HG02943 (cell line): ENCODE measurements around the gene DNPH1.

Source experiments
- ATAC-seq: cut with Tn5 transposase; IDR thresholded peaks from one replicate; pipeline ENCODE4 v1.9.1; 2021; ENCODE audit warnings: mild to moderate bottlenecking, low read depth, moderate library complexity; ENCODE audit not compliant: unreplicated experiment

DNPH1 gene

DNA sequence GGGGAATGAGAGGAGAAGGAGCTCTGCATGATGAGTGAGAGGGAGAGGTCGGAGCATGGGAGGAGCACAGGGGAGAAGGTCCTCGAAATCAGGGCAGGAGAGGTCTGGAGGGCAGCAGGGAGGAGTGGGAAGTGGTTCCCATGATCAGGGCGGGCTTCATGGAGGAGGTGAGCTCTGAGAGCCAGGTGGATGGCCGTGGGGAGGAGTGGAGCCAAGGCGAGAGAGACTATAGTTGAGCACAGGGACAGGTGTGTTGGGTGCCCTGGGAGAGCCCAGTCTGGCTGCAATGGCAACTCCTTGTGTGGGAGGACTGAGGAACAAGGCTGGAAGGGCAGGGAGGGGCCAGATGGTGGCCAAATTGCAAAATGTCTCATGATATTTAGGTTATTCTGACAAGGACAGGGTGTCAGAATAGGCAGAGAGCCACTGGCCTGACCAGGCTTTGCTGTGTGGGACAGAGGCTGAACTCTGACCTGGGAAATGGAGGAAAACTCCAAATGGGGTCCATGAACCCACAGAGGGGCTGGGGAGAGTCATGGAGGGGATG, 35.4 kb upstream of the DNPH1 start:
- ATAC-seq, result no peak

DNA sequence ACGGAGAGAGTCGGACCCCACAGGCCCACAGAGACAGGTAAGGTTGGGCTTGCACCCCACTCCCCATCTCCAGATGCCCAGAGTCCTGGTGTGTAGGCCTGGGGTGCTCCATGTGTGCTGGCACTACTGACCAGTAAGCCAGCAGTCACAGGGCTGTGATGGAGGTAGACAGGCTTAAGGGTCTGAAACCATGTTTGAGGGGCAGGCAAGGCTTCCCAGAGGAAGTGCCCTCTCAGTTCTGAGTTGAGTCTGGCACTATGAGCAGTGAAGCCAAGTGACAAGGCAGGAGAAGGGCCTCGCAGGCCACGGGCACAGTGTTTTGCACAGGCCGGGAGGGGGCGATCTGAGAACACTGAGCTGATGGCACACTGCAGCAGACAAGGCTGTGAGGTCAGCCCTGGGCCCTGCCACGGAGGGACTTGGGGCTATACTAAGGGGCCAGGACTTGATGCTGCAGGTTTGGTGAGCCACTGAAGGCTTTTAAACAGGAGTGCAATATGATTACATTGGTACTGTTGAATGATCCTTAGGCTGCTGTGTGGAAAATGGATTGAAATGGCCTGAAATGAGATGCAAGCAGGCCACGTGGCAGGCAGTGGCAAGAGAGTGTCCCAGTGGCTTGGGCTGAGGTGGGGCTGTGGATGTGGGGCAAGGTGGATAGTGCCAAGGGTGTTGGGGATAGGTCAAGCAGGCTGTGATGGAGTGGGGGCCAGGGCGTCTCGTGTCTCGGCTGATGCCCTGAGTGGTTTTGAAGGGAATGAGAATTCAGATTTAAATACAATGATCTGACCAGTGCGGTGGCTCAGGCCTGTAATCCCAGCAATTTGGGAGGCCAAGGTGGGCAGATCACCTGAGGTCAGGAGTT, 34.3 kb upstream of the DNPH1 start:
- no peak for ATAC-seq

DNA sequence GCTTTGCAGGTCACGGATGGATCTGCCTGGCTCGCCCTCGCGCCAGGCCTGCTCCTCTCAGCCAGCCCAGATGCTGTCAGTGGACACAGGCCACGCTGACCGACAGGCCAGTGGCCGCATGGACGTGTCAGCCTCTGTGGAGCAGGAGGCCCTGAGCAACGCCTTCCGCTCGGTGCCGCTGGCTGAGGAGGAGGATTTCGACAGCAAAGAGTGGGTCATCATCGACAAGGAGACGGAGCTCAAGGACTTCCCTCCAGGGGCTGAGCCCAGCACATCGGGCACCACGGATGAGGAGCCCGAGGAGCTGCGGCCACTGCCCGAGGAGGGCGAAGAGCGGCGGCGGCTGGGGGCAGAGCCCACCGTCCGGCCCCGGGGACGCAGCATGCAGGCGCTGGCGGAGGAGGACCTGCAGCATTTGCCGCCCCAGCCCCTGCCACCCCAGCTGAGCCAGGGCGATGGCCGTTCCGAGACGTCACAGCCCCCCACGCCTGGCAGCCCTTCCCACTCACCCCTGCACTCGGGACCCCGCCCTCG, 33.6 kb upstream of the DNPH1 start:
- no peak for ATAC-seq

DNA sequence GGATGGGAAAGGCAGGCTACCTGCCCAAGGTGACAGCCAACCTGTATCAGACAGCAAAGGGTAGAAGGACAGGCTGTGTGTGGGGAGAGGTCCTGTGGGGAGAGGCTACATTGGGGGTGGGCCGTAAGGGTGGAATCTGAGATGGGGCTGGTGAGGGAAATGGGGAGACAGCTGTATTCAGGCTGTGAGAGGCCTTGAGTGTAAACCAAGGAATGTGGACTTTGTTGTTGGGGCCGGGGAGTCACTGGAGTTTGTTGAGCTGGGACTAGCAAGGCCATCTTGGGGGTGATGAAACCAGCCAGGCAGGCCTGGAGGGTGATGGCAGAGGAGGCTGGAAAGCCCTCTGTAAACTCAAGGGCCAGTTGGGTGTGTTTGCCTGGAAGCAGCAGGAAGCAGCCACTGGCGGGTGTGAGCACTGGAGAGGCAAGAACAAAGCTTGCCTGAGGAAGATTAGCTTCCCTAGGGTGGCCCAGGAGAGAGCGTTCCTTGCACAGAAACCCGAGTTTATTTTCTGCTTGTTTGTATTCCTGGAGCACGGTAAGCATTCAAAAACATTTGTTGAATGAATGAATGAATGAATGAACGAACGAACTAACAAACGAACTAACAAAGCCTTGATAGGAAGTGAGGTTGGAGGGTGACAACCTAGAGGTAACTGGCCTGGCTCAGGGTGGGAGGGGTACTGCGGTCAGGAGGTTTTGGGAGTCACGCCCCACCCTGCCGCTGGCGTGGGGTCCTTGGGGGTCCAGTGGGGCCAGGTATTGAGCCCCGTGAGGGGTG, 32.9 kb upstream of the DNPH1 start:
- ATAC-seq, result no peak

DNA sequence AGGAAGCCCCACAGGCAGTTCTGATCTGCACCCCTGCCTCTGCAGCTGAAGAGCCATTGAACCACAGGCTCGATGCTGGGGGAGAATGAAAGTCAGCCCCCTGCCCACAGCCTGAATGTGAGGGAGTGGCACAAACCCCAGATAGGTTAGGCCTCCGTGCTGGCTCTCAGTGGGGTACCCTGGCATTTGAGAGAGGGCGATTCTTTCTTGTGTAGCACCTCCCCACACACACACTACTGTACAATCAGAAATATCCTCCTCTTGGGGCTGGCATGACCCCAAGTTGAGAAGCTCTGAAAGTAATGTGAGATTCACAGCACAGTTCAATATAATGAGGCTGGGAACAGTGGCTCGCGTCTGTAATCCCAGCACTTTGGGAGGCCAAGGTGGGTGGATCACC, 31.9 kb upstream of the DNPH1 start:
- no peak for ATAC-seq

DNA sequence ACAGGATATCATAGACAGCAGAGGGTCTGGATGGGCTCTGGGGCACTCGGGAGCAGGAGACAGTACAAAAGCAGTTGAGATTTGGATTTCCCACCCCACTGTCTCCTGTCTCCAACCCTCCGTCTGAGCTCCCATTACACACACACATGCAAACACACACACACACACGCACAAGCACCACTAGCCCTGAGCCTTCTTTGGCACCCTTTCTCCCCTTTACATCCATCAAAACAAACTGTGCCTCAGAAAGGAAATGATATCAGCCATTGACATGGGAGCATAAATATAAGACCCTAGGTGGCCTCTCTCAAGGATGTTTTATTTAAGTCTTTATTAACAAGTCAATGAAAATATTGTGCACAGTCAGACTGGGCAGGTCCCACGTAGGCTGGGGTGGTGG, 31.5 kb upstream of the DNPH1 start:
- ATAC-seq, result no peak

DNA sequence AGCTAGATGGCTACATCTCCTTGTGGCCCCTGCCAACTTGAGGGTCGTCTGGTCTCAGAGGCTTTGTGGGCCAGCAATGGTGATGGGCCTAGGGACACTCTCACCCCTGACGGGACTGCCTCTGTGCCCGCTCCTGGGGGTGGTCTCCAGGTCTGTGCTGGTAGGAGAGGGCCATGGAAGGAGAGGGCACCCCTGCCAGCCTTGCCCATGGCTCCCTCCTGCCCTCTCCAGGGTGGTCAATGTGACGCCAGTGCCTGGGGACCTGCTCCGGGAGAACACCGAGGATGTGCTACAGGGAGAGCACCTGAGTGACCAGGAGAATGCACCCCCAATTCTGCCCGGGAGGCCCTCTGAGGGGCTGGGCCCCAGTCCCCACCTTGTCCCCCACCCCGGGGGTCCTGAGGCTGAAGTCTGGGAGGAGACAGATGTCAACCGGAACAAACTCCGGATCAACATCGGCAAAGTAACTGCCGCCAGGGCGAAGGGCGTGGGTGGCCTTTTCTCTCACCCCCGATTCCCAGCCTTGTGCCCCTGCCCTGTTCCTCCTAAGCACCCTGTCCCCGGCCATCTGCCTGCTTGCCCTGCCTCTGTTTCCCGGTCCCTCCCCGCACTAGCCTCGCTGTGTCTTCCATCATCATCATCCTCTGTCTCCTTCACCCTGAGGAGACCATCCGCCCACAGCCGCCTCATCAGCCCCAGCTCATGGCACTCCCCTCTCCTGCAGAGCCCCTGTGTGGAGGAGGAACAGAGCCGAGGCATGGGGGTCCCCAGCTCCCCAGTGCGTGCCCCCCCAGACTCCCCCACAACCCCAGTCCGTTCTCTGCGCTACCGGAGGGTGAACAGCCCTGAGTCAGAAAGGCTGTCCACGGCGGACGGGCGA, 29.8 kb upstream of the DNPH1 start:
- no peak for ATAC-seq

DNA sequence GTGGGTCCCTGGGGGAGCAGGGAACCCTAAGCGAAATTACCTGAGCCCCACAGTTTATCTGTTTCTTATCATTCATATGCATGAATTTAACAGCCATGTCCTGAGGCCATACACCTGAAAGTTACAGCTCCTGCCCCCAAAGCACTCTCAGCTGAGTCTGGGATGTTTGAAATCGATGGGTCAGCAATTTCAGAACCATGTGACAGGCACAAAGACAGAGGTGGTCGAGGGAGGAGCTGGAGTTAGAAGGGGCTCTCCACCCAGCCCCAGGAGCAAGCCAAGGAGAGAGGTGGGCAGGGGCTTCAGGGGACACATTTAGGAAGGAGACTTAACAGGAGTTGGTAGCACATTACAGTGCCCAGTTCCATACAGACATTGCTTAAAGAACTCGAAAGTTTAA, 28.9 kb upstream of the DNPH1 start:
- no peak for ATAC-seq

DNA sequence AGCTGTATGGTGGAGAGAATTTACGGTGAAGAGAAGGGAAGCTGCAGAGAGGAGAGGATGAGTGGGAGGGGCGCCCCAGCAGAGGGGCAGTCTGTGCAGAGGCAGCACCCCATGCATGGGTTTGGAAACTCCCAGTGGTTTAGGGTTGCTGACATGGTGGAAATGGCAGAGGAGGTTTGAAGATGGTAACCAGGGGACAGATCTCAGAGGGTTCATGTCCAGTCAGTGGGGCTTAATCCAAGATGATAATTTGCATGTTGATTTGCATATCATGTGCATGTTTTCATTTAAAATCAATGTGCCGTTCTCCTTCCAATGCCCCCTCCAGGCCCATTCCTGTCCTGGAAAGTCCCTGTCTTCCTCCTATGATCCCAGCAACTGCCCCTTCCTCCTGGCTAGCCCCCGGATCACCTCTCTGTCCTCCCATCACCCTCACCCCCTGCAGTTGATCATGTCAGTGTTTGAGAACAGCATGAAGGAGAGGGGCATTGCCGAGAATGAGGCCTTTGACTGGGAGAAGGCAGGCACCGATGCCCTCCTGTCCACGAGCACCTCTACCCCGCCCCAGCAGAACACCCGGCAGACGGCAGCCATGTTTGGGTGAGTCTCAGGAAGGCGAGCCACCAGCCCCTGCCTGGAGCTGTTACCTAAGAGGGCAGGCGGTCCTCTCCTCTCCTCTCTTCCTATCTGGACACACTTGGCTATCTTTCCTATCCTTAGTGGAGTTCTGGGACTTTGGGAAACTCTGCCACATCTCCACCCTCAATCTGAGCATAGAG, 28.3 kb upstream of the DNPH1 start:
- no peak for ATAC-seq

DNA sequence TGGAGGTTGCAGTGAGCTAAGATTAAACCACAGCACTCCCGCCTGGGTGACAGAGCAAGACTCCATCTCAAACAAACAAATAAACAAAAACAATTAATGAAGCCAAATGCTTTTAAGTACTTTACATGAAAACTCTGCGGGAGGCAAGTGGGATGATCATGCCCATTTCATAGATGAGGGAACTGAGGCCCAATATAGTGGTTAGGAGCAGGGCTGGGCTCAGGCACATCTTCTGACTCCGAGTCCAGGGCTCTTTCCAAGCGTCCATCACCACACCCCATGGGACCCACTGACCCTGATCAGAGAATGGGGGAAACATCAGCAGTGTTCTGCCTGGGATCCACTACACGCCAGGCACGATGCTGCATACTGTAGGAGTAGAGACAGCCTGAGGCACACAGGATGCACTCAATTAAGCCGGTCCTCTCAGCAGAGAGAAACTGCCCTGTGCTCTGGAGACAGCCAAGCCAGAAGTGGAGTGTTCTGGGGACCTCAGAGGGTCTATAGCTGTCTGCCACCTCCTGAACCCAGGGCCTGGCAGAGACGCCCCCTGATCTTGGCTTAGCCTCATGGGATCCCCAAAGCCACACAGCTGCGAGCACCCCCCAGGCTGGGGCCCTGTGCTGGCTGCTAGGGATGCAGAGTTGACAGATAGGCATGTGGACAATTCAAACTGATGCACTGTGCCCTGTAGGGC, 27.5 kb upstream of the DNPH1 start:
- ATAC-seq, result no peak

DNA sequence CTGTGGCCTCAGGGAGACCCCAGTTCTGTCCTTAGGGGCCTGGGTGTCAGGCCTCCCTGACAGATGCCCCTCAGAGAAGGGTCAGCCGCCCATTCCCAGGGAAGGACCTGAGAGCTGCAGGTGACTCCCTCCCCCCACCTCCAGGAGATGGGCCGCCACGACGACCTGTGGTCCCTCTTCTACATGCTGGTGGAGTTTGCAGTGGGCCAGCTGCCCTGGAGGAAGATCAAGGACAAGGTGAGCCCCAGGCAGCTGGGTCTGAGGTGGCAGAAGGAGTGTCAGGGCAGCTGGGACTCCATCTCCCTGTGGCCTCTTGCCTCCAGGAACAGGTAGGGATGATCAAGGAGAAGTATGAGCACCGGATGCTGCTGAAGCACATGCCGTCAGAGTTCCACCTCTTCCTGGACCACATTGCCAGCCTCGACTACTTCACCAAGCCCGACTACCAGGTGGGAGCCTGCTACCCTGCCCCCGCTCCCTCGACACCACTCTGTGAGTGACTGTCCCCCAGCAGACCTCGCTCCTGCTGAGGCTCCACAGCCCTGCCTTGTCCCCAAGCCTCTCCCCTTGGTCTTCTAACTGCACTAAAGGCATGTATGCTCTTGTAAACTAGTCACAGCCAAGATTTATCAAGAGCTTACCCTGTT, 26.2 kb upstream of the DNPH1 start:
- no peak for ATAC-seq

DNA sequence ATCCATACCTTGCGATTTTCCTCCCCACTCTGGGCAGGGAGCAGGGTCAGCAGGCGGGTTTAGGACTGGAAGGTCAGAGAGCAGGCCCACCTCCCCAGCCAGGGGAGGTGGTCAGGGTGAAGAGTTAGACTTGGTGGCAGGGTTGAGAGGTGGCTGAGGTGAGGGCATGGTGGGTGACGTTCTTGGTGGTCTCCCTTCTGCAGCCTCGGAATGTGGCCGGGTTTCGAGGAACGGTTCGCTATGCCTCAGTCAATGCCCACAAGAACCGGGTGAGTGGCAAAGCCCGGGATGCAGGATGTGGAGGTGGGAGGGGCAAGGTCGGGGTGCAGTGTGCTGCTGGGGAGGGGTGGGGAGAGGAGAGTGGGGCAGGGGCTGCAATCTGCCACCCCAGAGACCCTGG, 25.6 kb upstream of the DNPH1 start:
- no peak for ATAC-seq

DNA sequence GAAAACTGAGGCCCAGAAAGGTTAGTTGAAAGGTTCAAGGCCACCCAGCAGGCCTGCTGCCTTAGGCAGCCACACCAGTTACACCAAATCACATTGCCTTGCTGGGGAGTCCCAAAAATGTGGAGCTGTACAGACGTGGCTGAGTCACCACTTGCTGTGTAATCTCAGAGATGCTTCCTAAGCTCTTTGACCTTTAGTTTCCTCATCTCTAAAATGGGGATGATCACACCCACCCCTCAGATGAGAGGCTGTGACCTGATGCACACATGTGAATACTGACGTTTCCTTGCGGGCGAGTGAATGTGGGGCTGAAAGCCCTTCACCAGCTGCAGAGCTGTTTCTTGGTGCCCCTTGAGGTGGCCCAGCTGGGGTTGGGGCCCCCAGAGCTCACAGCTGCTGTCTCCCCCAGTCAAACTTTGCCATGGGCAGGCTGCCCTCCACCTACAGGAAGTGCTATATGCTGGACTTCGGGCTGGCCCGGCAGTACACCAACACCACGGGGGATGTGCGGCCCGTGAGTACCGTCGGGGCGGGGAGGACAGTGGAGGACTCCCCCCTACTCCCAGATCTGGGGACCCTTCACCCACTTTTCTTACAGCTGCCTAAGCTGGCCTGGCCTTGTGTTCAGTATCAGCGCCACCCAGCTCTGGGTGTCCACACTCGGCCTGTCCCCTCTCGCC, 25.0 kb upstream of the DNPH1 start:
- ATAC-seq, result no peak

DNA sequence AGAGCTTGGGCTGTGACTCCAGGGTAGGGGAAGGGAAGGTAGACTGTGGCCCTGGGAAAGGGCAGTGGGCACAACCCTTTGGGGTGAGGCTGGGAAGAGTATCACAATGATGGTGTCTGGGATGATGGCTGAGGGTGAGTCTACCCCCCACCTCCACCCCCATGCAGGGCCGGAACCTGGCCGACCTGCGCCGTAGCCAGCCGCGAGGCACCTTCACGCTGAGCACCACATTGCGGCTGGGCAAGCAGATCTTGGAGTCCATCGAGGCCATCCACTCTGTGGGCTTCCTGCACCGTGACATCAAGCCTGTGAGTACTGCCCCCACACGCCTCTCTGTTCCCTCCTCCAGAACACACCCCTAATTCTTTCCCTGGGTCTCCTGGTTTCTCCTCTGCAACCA, 24.1 kb upstream of the DNPH1 start:
- ATAC-seq, result no peak

DNA sequence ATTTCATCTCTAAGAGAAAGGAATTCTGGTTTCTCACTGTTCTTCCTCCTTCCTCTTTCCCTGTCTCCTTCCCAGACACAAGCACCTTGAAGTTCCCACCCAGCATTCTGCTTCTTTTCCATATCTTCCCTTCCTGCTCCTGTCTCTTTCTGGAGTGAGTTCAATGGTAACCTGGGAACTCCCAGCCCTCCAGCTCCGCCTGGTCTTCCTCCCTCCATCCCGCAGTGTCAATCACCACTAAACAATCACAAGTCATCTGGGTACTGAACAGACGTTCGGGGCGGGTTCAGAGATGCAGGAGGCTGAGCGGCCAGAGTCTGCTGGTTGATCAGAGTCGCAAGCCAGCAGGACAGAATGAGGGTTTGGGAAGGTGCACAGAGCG, 21.7 kb upstream of the DNPH1 start:
- ATAC-seq, result no peak

DNA sequence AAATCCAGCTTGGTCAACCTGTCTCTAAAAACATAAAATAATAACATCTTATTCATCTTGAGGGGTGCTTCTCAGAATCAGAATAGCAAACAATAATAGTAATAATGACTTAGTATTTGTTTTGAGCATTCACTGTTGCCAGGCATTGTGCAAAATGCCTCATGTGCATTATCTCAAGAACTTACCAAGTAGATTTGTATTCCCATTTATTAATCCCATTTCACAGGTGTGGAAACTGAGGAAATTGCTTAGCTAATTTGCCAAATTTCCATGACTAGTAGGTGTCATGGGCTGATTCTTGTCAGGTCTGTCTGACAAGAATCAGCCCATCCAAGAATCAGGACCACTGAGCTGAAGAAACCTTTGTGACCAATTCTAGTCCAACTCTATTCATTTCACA, 19.5 kb upstream of the DNPH1 start:
- no peak for ATAC-seq

DNA sequence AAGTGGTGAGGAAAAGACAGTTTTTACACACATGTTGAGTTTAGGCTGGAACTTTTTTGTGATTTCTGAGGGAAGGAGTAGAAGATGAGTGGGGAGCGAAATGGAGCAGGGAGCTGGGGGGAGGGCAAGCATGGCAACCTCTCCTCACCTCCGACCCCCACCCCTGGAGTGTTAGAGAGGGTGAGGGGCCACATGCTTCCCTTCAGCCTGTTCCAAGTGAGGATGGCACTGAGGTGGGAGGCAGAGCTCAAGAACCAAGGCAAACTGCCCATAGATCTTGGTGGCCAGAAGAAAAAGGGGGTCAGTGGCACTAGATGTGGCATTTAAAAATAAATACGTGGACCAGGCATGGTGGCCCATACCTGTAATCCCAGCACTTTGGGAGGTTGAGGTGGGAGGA, 18.8 kb upstream of the DNPH1 start:
- no peak for ATAC-seq
